HG03097 (cell line): Measurements from ENCODE around the gene MTMR3.
A peak's percentile ranks its signal among the peaks of the same experiment; 100 is the strongest.
"Not testable (repeated sequence)": the region's sequence is repeated elsewhere in the genome, so short reads cannot be mapped to it uniquely, and the experiment has no call there.

ENCODE experiments used
- ATAC-seq: cut with Tn5 transposase; IDR thresholded peaks from one replicate; pipeline ENCODE4 v1.9.1; 2021; ENCODE audit not compliant: unreplicated experiment, low FRiP score

Gene MTMR3

GRCh38 chr22:29954203-29954855 is 71.4 kb downstream of the MTMR3 start:
- ATAC-seq, result no peak

GRCh38 chr22:29956680-29957079 is 73.7 kb downstream of the MTMR3 start:
- ATAC-seq, result no peak

GRCh38 chr22:29958170-29958569 is 75.2 kb downstream of the MTMR3 start:
- ATAC-seq, result no peak

GRCh38 chr22:29964776-29965175 is 81.8 kb downstream of the MTMR3 start:
- no peak for ATAC-seq

- ATAC-seq, result no peak
Observed at GRCh38 chr22:29967461-29967860, 84.5 kb downstream of the MTMR3 start.

- no peak for ATAC-seq
Observed at GRCh38 chr22:29971607-29972006, 88.6 kb downstream of the MTMR3 start.

GRCh38 chr22:29972121-29972520 is 89.1 kb downstream of the MTMR3 start:
- no peak for ATAC-seq

GRCh38 chr22:29973269-29973668 is 90.3 kb downstream of the MTMR3 start:
- ATAC-seq, result no peak

- ATAC-seq, result not testable (repeated sequence)
Observed at GRCh38 chr22:29973680-29974079, 90.7 kb downstream of the MTMR3 start.

GRCh38 chr22:29975494-29975893 is 92.5 kb downstream of the MTMR3 start:
- no peak for ATAC-seq

- ATAC-seq, result no peak
Observed at GRCh38 chr22:29977107-29977506, 94.1 kb downstream of the MTMR3 start.

- ATAC-seq, result peak; percentile 81
Observed at GRCh38 chr22:29979777-29980321, 96.9 kb downstream of the MTMR3 start.

GRCh38 chr22:29983296-29983917 is 100.4 kb downstream of the MTMR3 start:
- no peak for ATAC-seq

GRCh38 chr22:29985912-29986311 is 102.9 kb downstream of the MTMR3 start:
- ATAC-seq, result no peak

- no peak for ATAC-seq
Observed at GRCh38 chr22:29987137-29987536, 104.2 kb downstream of the MTMR3 start.

GRCh38 chr22:29988719-29989118 is 105.7 kb downstream of the MTMR3 start:
- ATAC-seq, result no peak

GRCh38 chr22:29989446-29989845 is 106.5 kb downstream of the MTMR3 start:
- ATAC-seq, result no peak

- no peak for ATAC-seq
Observed at GRCh38 chr22:29992341-29993275, 109.6 kb downstream of the MTMR3 start.

- ATAC-seq, result no peak
Observed at GRCh38 chr22:29994027-29994715, 111.2 kb downstream of the MTMR3 start.

- no peak for ATAC-seq
Observed at GRCh38 chr22:29994943-29995342, 112.0 kb downstream of the MTMR3 start.

- no peak for ATAC-seq
Observed at GRCh38 chr22:29997107-29997506, 114.1 kb downstream of the MTMR3 start.
